ENCODE measurements around the gene SHQ1. TPM values are rescaled to one million over a fixed set of nuclear protein-coding genes. Genes with fewer than 3 reads are reported as not detected.

The SHQ1 gene
- total RNA-seq, 1 donor from 2014 or later = 11.3 TPM

DNA sequence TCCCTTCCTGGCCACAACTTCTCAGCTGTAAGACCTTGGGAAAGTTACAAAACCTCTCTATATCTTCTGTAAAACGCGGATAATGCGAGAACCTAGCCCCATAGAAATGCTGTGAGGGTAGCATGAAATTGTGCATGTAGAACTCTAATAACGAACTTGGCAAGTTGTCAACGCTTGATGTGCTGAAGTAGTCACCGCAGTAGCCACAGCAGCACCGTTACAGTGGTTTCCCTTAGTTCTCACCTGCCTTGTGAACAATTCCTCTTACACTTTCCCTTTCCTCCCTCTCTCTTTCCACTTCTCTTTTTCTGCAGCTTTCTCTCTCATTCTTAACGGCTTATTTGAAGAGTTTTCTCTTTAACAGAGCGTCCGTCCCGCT lies 447 bp upstream of the SHQ1 start:
- peak; percentile 22 to 40 for DNase-seq (ENCODE audit: low read depth in 2 of 2)

DNA sequence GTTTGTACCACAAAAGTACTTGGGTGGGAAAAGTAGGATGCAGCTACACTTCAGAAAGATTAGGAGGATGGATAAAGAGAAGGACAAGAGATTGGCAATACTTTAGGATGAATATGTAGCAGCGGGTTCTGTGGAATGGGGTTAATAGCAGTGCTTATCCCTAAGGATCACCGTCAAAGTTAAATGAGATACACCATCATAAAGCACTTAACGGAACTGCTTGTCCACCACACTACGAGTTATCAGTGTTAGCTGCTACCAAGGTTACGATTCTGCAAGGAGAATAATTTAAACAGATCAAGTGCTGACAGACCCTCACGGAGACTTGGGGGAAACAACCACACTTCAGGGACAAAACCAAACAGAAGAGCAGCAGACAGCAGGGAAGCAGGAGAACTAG lies 963 bp downstream of the SHQ1 start:
- peak; percentile 7 to 10 for DNase-seq (ENCODE audit: low read depth in 2 of 2)

DNA sequence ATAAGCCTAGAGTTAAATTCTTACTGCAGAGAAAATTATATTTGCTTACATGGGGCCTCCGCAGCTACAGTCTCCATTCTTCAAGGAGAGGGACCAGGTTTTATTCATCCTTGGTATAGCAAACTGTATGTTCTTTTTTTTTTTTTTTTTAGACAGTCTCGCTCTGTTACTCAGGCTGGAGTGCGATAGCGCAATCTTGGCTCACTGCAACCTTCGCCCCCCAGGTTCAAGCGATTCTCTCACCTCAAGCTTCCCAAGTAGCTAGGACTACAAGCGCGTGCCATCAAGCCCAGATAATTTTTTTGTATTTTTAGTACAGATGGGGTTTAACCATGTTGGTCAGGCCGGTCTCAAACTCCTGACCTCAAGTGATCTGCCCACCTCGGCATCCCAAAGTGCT lies 2.1 kb downstream of the SHQ1 start:
- no peak for DNase-seq (ENCODE audit: low read depth in 2 of 2)

DNA sequence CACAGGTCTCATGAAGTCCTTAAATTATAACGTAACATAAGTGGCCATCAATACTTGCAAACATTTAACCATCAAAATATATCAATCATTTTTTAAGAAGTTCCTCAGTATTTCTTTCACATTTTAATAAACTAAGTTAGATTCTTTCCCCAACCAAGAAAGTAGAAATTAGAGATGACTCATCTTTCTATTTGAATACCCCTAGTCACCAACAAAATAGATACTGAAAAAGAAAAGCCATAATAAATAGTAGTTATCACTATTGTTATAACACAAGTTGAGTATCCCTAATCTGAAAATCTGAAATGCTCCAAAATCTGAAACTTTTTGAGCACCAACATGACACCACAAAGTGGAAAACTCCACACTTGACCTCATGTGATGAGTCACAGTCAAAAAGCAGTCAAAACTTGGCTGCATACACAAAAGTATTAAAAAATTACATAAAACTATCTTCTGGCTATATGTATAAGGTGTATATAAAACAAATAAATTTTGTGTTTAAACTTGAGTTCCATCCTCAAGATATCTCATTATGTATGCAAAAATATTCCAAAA lies 3.7 kb downstream of the SHQ1 start:
- DNase-seq (ENCODE audit: low read depth in 2 of 2) = peak; percentile 4 to 26

DNA sequence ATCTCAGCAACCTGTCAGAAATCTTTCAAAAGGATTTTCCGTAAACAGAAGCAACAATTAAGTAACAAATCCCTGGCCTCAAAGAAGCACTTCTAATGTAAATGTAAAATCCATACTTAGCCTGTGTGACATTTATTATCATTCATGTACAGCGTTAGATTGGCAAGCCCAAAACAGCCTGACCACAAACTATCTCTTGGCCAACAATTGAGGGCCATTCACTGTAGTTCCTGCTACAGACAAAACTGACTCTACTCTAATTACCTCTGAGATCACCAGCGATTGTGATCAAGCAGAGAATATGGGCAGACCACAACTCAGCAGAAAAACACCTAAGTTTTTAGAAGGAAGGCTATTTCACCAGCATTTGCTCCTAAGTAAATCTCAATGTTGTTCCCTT lies 9.2 kb downstream of the SHQ1 start:
- DNase-seq (ENCODE audit: low read depth in 2 of 2) = no peak

DNA sequence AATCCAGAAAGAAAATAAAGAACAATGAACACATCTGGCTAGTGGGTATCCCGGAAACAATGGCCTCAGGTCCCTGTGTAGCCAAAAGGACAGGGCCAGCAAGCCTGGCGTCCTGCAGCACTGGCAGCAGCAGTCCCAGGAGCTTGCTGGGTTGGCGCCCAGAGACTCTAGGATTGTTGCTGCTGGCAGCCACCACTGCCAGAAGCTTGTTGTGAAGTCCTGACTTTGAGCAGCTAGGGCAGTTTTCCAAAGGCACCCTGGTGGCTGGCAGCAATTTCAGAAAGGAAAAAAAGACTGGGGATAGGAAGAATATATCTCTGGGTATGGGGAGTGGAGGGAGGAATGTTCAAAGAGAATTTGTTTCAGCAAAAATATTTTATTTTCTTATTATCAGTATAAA lies 11.3 kb downstream of the SHQ1 start:
- peak in 1 of 2 donors; percentile 68 for DNase-seq (ENCODE audit: low read depth in 2 of 2)

DNA sequence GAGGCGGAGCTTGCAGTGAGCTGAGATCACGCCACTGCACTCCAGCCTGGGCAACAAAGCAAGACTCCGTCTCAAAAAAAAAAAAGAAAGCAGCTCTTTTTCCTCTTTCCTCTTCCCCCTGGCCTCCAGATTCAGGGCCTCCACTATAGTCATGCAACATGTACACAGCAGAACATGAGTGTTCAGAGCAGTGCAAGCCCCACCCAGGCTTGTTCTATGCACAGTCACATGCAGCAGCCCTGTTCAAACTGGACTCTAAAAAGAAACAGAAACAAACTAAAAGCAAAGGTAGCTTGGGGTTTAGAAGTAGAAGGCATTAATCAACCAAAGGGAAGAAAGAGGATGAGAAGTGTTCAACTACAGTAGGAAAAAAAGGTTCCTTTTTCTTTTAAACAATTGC lies 11.8 kb downstream of the SHQ1 start:
- DNase-seq (ENCODE audit: low read depth in 2 of 2) = peak in 1 of 2 donors; percentile 9

DNA sequence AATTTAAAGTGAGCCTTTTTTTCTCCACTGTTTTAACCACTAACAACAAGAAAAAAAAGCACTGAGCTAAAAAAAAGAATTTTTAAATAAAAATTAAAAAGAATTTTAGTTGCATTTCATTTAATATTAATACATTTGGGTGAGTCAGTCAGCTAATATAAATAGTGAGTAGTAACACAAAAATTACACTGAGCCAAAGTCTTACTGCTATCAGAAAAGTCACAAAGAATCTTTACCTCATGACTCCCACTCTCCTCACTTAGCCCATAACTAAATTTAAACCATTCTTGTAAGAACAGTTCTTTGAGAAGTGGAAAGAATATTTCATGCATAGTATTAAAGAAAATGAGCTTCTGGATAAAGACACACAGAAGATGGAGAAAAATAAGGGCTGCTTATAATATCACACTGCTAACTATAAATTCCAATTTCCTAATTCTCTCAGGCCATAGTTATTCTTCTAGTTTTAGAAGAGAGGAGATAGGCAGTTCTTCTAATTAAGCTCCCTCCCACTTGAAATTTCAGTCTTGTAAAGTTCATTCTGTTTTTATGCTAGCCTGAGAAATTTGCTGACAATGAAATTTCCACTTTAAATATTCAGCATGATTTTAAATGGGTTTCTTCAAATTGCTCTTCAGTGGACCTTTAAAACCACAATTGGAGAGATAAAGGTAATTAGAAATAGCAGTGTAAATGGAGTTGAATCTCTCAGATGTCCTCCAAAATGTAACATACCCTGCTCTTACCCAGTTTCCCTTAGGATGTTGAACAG lies 17.6 kb downstream of the SHQ1 start:
- no peak for DNase-seq (ENCODE audit: low read depth in 2 of 2)

DNA sequence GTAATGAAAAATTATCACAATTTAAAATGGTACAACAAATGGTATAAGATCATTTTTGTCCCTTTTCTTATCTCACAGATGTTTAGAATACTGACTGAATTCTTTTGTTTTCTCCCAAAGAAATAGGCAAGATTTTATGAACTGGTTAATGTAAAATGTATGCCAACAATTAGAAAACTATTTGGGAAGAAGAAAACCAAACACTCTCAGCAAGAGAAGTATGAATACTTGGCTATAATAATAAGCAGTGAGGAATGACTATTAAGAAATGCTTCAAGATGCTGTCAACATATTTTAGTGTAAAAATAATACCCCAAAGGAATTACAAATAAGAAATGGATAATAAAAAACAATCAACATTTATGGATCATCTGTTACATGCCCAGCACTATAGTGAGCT lies 18.5 kb downstream of the SHQ1 start:
- no peak for DNase-seq (ENCODE audit: low read depth in 2 of 2)

DNA sequence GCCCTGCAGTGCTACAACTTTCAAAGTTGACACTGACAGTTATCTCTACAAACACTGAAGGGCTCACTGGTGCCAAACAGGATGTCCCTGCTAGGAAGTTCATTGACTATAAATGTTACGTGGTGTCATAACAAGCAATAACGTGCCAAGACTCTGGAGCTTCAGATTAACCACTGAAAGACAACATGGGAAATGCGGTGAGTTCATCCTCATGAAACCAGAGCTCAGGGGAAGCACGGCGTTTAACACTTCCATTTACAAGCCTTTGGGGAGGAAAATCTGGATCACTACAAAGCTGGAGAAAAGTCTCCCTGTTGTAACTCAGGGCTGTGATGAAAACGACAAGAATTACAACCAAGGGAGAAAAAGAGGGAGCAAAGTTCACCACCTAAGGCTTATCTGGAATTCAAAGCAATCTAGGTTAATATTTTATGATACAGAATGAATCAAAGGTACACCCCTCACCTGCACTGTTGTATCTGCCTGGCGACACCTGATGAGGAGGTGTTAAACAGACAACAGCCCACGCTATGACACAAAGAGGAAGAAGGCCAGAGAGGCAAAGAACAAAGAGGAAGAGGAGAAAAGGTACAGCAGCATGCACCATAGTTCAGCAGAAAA lies 27.0 kb downstream of the SHQ1 start:
- DNase-seq (ENCODE audit: low read depth in 2 of 2) = peak; percentile 80 to 98

DNA sequence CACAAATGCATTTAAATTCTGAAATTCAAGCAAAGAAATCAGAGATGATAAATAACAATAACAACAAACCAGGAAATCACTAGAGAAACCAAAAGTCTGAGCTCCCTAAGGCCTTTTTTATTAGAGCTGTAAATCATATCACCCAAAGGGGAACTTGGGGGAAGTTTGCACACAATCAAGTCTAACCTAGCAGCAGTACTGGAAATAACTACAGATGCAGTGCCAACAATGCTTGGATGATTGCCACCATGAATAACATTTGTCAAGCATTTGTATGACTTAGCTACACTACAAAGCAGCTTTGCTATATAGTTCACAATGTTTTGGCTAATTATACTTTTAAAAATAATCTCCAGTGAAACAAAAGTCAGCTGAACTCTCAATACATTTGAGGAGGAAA lies 27.8 kb downstream of the SHQ1 start:
- peak; percentile 94 to 98 for DNase-seq (ENCODE audit: low read depth in 2 of 2)

DNA sequence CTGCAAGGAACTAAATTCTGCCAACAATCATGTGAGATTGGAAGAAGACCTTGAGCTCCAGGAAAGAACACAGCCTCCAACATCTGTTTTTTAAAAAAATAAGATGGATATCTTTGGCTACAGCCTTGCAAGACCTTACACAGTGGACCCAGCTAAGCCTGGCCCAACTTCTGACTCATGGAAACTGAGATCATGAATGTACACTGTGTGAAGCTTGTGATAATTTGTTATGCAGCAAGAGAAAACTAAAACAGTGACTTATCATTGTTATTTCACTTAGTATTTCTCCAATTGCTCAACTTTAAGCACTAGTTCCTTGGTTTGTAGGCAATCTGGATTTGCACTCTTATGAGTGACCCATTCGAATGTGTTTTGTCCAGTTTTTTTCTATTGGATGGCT lies 29.3 kb downstream of the SHQ1 start:
- peak; percentile 21 to 33 for DNase-seq (ENCODE audit: low read depth in 2 of 2)

DNA sequence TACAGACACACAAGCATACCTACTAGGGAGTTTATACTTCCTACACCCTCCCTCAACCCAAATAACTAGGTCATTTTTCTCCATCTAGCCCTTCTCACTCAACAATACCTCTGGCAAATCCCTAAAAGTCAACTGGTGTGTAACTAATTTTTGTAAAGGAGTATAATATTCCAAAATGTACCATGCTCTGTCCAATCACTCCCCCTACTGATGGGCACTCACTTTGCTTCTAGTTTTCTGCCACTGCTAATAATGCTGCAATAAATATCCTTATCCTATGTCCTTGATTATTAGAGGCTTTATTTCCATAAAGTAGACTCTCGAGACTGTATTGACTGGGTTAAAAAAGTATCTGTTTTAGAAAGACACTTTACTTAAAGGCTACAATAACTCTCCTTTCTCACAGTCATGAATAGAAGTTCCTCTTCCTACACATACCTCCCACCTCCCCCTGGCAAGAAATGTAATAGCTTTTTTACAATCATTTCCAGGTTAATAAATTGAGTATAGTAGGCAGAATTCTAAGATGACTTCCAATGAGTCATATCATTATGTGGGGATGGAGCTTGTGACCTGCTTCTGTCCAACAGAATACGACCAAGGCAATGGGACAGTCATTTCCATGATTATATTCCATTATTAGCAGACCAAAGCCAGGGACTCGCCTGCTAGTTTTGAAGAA lies 30.0 kb downstream of the SHQ1 start:
- peak; percentile 43 to 68 for DNase-seq (ENCODE audit: low read depth in 2 of 2)

DNA sequence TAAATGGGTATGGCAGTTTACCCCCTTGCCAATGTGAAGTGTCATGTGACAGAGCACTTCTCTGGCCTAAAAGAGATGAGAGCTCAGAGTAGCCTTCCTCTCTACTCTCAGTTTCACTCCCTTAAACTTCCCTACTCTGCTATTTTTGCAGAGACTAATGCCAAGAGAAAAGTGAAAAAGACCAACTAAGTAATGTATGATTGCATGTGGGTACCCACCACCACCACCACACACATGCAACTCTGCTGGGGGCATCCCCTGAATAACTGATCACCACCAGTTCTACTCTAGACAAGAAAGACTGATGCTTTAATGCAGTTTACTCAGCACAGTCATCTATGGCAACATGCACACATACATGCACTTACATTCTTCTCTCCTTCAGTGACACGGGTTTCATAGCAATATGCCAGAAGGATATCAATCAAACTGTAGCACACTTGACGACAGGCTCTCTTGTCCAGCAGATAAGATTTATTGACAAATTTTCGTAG lies 31.3 kb downstream of the SHQ1 start:
- no peak for DNase-seq (ENCODE audit: low read depth in 2 of 2)

DNA sequence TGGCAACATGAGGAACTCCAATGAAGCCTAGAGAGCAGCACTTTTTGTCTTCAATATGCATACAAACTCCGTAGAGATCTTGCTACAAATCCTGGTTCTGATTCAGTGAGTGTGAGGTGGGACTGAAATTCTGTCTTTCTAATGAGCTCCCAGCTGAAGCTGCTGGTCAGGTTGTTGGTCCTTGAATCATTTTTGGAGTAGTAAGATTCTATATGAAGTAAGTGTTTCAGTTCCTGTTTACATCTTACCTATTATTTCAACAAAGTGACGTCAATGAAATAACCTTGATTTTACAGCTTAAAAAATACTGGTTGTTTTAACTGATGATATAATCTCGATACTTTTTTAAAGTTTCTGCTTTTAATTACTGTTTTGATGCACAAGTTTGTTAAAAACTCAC lies 33.9 kb downstream of the SHQ1 start:
- no peak for DNase-seq (ENCODE audit: low read depth in 2 of 2)

DNA sequence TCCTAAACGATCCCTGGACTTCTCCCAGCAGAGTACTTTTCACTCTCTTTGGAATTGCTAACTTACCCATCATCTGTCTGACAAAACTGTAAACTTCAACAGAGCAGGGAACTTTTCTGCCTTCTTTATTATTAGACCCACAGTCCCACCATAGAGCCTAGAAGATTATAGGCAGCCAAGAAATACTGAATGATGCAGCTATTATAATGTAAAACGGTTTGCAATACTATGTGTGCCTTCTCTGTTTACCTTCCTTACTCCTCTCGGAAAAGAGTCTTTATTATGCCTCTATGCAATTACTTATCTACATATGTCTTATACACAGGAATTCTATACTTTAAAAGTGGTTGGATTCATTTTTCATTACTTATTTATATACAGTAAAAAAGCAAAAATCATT lies 36.0 kb downstream of the SHQ1 start:
- DNase-seq (ENCODE audit: low read depth in 2 of 2) = no peak

DNA sequence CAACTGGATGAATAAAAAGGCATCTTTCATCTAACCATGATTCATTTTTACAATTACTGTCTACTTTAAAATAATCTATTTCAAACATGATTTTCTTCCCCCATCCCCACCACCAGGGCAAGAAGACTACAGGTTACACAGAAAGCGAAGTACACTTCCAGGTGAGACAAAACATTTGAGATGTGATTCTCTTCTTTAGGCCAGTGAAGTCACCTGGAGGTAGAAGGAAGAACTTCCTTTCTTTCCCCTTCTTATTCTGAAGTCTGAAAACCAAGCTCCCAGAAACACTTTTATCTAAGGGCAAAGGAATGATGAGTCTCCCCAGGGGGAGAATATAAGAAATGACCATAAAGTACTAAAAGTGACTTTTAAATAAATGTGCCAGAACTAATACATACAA lies 36.7 kb downstream of the SHQ1 start:
- DNase-seq (ENCODE audit: low read depth in 2 of 2) = no peak

DNA sequence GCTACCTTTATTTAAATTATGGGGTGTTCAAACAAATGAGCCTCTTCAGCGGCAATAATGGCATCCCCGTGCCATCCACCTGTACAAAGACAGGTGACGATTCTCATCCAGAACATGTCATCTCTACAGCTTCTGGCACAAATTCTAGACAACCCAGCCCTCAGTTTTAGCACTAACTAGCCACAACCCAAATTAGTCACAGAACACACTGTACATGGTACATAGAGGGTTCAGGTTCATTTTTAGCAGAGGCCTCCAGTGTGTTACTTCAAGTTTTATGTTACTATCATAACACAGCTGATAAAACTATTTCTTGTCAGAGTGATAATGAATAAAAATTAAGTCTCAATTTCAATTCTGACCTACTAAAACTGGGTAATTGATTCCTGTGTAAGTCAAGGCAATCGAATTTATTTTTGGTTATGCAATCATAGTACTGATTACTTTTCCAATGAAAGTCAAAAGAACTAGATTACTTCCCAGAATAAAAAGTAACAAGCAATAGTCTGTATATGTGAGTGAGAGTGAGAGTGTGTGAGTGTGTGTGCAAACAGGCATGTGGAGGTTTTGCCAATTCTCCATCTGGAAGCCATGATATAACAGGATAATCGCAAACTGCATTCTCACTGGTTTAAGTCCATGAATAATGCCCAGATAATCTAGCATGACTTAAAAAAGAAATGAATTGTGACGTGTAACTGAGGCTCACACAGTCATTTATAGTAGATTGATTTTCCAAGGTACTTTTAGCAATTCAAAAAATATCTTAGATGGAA lies 37.4 kb downstream of the SHQ1 start:
- no peak for DNase-seq (ENCODE audit: low read depth in 2 of 2)

DNA sequence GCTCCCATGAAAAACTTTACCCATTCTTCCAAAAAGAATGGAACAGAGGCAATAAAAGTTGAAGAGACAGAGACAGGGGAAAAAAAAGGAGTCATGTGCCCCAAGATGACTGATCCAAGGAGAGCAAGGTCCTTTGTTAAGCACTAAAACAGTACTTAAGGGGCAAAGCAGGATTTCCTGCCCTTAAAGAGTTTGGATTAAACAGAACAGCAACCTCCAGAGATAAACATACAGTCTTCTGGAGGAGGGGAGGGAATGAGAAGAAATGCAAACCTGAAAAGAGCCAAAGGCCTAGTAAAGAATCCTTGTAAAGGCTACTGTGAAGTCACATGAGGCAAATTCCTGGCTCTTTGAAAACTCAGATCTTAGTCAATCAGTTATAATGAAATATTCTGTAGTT lies 38.2 kb downstream of the SHQ1 start:
- DNase-seq (ENCODE audit: low read depth in 2 of 2) = peak in 1 of 2 donors; percentile 72

DNA sequence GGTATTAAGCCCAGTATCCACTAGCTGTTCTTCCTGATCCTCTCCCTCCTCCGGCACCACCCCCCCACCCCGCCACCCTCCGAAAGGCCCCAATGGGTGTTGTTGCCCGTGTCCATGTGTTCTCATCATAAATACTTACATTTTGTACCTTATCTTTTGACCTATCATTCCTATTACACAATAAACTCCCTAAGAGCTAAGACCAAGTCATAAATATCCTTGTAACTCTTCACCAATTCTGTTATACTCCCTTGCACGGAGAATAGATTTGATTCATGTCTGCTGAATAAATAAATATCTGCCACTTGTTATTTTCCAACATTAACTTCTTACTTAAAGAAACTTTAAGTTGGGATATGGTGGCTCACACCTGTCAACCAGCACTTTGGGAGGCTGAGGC lies 43.9 kb downstream of the SHQ1 start:
- DNase-seq (ENCODE audit: low read depth in 2 of 2) = no peak

DNA sequence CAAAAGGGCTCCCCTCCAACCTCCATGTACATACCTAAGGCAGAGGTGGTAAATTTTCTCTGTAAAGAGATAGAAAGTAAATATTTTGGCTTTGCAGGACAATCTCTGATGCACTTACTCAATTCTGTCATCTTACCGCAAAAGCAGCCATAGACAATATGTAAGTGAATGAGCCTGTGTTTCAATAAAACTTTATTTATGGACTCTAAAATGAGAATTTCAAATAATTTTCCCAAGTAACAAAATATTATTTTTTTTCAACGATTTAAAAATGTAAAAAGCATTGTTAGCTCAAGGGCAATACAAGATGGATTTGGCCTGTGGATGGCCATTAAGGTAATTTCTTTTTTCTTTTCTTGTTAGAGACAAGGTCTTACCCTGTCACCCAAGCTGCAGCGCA lies 44.7 kb downstream of the SHQ1 start:
- DNase-seq (ENCODE audit: low read depth in 2 of 2) = no peak

DNA sequence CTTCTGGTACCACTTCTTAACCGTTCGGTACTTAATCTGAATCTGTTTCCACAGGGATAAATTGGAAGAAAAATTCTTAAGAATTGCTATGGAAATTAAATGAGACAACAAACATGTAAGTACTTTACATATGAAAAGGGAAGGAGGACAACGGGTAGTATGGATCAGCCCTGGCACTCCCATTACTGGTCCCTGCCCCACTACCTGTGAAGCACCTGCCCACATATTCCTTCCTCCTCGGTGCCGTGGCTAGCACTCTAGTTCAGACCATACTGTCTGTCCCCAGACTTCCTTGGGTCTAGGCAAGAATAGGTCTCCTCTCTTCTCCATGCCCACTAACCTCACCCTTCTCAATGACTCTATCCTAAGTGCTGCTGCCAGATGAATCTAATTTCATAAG lies 46.2 kb downstream of the SHQ1 start:
- DNase-seq (ENCODE audit: low read depth in 2 of 2) = no peak

All from lung microvascular endothelial cell (primary cell).